Measurements from ENCODE around the gene IKZF2. TPM values are rescaled to one million over a fixed set of nuclear protein-coding genes. Genes with fewer than 3 reads are reported as not detected.

The IKZF2 gene
- 26.0 and 26.1 TPM in 2 replicates for total RNA-seq (2022)
- percentile 77 among the genes with signal in this experiment for Bru-seq, nascent RNA
- BruChase-seq, experiment 1, labeled RNA remaining after a 6-hour chase, result percentile 63 among the genes with signal in this experiment
- BruChase-seq, experiment 2, labeled RNA remaining after a 2-hour chase, result percentile 68 among the genes with signal in this experiment
- long read RNA-seq, partial matches to known transcripts, result 0 of 1 reads
- long read RNA-seq, other reads (novel, unspliced or antisense), result 1 of 1 reads

DNA sequence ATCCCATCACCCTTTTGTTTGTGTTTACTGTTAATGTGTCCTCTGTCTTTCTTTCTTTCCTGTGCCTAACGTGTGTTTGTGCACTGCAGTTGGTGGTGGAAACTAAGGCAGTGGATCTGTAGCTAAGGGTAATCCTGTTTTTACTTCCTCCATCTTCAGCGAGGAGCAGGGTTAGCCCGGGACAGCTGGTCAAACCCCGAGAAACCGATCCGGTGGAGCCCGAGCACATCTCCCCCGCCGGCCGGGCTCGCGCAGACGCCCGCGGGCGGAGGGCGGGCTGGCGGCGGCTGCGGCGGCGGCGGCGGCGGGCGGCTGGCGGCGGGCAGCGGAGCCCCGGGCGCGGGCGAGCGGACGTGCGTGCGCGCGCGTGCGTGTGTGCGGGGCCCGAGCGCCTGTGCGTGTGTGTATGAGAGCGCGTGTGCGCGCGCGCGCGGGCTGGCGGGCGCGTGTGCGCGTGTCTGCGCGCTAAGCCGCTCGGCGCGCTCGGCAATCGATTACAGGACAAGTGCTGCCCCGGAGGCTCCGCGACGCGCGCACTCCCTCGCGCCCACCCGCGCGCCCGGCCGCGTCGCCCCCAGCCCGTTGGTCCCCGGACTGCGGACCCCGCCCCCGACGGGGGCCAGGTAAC is at the start of gene IKZF2:
Gene IKZF2, minus strand, starts transcription at position 176 of the 628 bp plus-strand sequence. CDS start 2,983 bp downstream, outside the sequence.
- H3K27ac Mint-ChIP-seq (ENCODE audit: unreplicated experiment), result peak within 1 kb of the TSS; percentile 73

DNA sequence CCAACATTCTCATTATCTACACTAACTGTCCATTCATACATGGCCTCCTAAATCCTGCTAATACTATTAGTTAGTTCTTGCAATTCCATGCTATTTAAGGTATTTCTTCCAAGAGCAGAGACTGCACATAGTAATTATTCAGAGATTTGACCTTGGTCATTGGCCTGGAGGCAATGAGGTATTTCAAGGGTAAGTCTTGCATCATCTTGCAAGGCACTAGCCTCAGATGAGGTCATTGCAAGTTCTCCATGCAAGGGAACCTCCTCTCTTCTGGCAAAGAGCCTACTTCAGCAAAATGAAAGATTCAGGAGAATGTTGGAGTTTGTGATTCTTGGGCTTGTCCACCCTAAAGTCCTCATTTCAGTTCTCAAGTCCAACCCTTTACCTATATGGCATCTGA is 48.5 kb upstream of the IKZF2 start:
- H3K9me3 Mint-ChIP-seq (ENCODE audit: low read depth, unreplicated experiment), result peaks cover 2% of the 10 kb centered on the region
- no peaks in the 10 kb centered on the region for H3K36me3 Mint-ChIP-seq (ENCODE audit: insufficient read depth, unreplicated experiment)
- H3K27ac Mint-ChIP-seq (ENCODE audit: unreplicated experiment), result no peak overlapping the region
- intact Hi-C loops (cut with micrococcal nuclease; ENCODE audit: unreplicated experiment), result no loop called here
- H3K4me1 Mint-ChIP-seq (ENCODE audit: low read depth, unreplicated experiment), result no peaks in the 10 kb centered on the region
- TF ChIP-seq, protein P1, sequence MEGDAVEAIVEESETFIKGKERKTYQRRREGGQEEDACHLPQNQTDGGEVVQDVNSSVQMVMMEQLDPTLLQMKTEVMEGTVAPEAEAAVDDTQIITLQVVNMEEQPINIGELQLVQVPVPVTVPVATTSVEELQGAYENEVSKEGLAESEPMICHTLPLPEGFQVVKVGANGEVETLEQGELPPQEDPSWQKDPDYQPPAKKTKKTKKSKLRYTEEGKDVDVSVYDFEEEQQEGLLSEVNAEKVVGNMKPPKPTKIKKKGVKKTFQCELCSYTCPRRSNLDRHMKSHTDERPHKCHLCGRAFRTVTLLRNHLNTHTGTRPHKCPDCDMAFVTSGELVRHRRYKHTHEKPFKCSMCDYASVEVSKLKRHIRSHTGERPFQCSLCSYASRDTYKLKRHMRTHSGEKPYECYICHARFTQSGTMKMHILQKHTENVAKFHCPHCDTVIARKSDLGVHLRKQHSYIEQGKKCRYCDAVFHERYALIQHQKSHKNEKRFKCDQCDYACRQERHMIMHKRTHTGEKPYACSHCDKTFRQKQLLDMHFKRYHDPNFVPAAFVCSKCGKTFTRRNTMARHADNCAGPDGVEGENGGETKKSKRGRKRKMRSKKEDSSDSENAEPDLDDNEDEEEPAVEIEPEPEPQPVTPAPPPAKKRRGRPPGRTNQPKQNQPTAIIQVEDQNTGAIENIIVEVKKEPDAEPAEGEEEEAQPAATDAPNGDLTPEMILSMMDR (IDR thresholded peaks at IDR 0.05; ENCODE audit: unreplicated experiment), result no peak
- H3K4me3 Mint-ChIP-seq (ENCODE audit: low read depth, unreplicated experiment), result no peak overlapping the region
- BruUV-seq (replicated peaks), result no TSS peak
- DNase-seq, result no peak
- CTCF ChIA-PET, result no interaction called here
- H3K27me3 Mint-ChIP-seq (ENCODE audit: unreplicated experiment), result no peaks in the 10 kb centered on the region

More for the DNA sequence above, at the start of gene IKZF2:
- no peaks in the 10 kb centered on the region for H3K27me3 Mint-ChIP-seq (ENCODE audit: unreplicated experiment)
- intact Hi-C loops (cut with micrococcal nuclease; ENCODE audit: unreplicated experiment), result loop anchor here (2.0 kb wide), 2 partner anchors 239 to 557 kb away; no protein-coding TSS in a partner anchor
- BruUV-seq (replicated peaks), result no TSS peak
- DNase-seq, result peak; percentile 84
- CTCF ChIA-PET, result interaction anchor here (1.2 to 1.8 kb wide), 3 partner anchors 65 to 374 kb away, joined by 3 to 6 read pairs (median 3); no protein-coding TSS in a partner anchor
- no peaks in the 10 kb centered on the region for H3K9me3 Mint-ChIP-seq (ENCODE audit: low read depth, unreplicated experiment)
- H3K4me3 Mint-ChIP-seq (ENCODE audit: low read depth, unreplicated experiment), result peak within 1 kb of the TSS; percentile 82
- peaks cover 42% of the 10 kb centered on the region for H3K36me3 Mint-ChIP-seq (ENCODE audit: insufficient read depth, unreplicated experiment)
- peaks cover 16% of the 10 kb centered on the region for H3K4me1 Mint-ChIP-seq (ENCODE audit: low read depth, unreplicated experiment)
- TF ChIP-seq, protein P1 (IDR thresholded peaks at IDR 0.05; ENCODE audit: unreplicated experiment), result no peak

DNA sequence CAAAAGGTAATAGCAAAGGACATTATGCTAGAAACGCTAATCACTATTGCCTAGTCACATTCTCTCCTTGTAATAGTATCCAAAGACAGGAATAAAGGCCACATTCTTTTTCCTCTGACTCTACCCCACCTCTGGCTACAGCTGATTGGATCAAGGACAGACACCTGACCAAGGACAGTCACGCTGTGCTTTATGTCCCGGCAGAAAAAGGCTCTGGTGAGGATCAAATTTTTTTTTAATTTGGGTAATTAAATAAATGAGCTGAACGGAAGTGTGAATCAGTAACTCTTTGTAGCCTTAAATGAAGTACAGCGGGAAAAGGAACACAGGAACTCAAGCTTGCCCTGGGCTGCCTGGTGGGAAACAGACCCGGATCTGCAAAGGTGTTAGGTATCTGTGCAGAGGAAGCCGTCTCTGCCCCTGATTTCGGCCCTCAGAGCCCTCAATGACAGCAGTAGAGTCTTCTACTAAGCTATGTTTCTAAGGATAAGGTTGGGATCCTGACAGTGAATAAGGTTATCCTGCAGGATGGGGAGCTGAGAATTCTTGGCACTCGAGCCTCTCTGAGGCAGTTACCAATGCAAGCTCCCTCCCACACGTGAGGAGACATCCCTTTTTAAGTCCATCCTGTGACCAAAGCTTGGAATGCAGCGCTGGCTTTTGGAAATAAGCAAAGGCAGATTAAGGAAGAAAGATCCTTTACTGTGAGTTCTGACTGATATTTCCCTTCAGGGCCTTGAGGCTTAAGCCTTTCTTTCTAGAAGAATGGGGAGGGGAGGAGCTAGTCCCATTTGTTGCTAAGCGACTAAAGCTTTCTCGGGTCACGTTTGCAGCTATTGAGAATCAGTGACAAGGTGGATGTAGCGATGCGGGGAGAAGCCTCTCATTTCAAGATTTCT is 37.8 kb upstream of the IKZF2 start:
- CTCF ChIA-PET, result no interaction called here
- intact Hi-C loops (cut with micrococcal nuclease; ENCODE audit: unreplicated experiment), result loop anchor here (2.0 kb wide), 1 partner anchor 50 kb away; no protein-coding TSS in a partner anchor
- no peaks in the 10 kb centered on the region for H3K27me3 Mint-ChIP-seq (ENCODE audit: unreplicated experiment)

DNA sequence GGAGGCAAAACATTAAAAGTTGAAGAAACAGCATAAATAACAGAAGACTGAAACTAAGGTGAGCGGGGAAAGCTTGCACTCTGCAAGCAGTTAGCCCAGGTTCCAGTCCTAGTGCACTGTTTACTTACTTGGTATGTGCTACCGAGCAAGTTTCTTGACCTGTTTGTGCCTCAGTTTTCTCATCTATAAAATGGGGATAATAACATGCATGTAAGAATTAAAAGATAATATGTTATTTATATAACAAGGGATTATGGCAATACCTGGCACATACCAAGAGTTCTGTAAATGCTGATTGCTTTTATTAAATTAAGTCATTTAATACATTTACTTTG is 37.1 kb upstream of the IKZF2 start:
- Mint-ChIP-seq H3K4me1 (ENCODE audit: low read depth, unreplicated experiment) (peaks cover 38% of the 10 kb centered on the region), H3K27ac (ENCODE audit: unreplicated experiment) (peak overlapping the region; percentile 73), H3K9me3 (ENCODE audit: low read depth, unreplicated experiment) (no peaks in the 10 kb centered on the region), H3K36me3 (ENCODE audit: insufficient read depth, unreplicated experiment) (peaks cover 5% of the 10 kb centered on the region), H3K4me3 (ENCODE audit: low read depth, unreplicated experiment) (peak overlapping the region; percentile 49), H3K27me3 (ENCODE audit: unreplicated experiment) (no peaks in the 10 kb centered on the region)
- no peak for DNase-seq
- CTCF ChIA-PET, result no interaction called here
- no TSS peak for BruUV-seq (replicated peaks)
- intact Hi-C loops (cut with micrococcal nuclease; ENCODE audit: unreplicated experiment), result loop anchor here (2.0 kb wide), 1 partner anchor 50 kb away; no protein-coding TSS in a partner anchor
- TF ChIP-seq, protein P1 (IDR thresholded peaks at IDR 0.05; ENCODE audit: unreplicated experiment), result no peak

More for the DNA sequence above, 37.8 kb upstream of the IKZF2 start:
- H3K4me3 Mint-ChIP-seq (ENCODE audit: low read depth, unreplicated experiment), result no peak overlapping the region
- no TSS peak for BruUV-seq (replicated peaks)
- DNase-seq, result no peak
- TF ChIP-seq, protein P1 (IDR thresholded peaks at IDR 0.05; ENCODE audit: unreplicated experiment), result no peak
- no peak overlapping the region for H3K27ac Mint-ChIP-seq (ENCODE audit: unreplicated experiment)
- H3K9me3 Mint-ChIP-seq (ENCODE audit: low read depth, unreplicated experiment), result no peaks in the 10 kb centered on the region
- peaks cover 38% of the 10 kb centered on the region for H3K4me1 Mint-ChIP-seq (ENCODE audit: low read depth, unreplicated experiment)
- H3K36me3 Mint-ChIP-seq (ENCODE audit: insufficient read depth, unreplicated experiment), result peaks cover 5% of the 10 kb centered on the region

Data from Calu3 (cell line).